GM19395 (cell line): ENCODE data around the gene FLRT2.

Experiments
- ATAC-seq: cut with Tn5 transposase; IDR thresholded peaks from one replicate; pipeline ENCODE4 v1.9.1; 2021; ENCODE audit warnings: mild to moderate bottlenecking, moderate library complexity; ENCODE audit not compliant: unreplicated experiment

The FLRT2 gene

GRCh38 chr14:85594217-85594616, 64.3 kb downstream of the FLRT2 start:
- no peak for ATAC-seq

- no peak for ATAC-seq
Measured at GRCh38 chr14:85595981-85596380, 66.0 kb downstream of the FLRT2 start.

- no peak for ATAC-seq
Measured at GRCh38 chr14:85596562-85596961, 66.6 kb downstream of the FLRT2 start.

- no peak for ATAC-seq
Measured at GRCh38 chr14:85597701-85598100, 67.8 kb downstream of the FLRT2 start.

- ATAC-seq, result no peak
Measured at GRCh38 chr14:85599939-85600338, 70.0 kb downstream of the FLRT2 start.

- ATAC-seq, result no peak
Measured at GRCh38 chr14:85601246-85601645, 71.3 kb downstream of the FLRT2 start.

DNA sequence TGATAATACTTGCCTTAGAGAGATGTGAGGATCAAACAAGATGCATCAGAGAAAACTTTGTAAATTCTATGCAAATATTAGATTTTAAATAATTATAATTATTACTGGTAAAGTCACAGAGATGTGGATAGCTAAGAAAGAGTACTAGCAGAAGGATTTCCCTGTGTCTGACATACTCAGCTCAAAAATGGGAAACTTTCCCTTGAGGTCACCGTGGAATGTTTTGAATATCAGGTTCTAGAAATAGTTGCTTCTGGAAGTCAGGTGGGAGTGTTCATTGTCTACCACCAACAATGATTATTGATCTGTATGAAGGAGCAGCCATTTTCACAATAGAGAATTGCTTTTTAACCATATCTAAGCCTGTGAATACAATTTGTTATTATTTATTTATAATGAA, 71.7 kb downstream of the FLRT2 start:
- ATAC-seq, result no peak

DNA sequence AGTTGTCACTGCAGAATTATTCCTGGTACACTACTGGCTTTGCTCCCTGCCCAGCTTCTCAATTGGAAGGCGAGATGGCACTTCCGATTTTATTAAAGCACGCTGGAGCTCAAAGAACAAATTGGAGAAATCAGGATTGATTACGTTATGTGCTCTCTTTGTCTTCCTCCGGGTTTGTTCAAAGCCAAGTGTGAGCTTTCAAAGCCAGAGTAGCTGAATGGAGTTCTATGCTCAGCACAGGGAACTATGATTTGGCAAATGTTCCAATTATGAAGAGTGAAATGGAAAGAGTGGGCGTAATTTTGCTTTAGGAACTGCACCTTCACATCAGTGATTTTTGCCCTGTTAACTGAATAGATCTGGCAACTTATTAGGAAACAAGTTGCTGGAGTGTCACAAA, 72.4 kb downstream of the FLRT2 start:
- no peak for ATAC-seq

DNA sequence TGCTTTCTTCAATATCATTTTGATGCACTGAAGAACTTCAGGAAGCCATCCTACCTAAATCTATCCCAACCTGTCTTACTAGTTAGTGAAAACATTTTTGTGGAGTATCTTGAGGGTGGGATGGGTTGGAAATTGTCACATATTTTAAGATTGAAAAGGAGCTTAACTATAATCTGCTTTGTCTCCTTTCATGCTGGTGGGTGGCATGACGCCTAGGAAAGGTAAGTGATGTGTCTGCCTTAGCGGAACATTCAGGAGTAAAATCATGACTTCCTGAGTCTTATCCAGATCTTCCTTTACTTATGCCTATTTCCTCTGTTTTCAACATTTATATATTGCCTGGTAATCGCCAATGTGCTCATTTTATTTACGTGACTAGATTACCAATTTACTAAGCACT, 74.1 kb downstream of the FLRT2 start:
- ATAC-seq, result no peak

DNA sequence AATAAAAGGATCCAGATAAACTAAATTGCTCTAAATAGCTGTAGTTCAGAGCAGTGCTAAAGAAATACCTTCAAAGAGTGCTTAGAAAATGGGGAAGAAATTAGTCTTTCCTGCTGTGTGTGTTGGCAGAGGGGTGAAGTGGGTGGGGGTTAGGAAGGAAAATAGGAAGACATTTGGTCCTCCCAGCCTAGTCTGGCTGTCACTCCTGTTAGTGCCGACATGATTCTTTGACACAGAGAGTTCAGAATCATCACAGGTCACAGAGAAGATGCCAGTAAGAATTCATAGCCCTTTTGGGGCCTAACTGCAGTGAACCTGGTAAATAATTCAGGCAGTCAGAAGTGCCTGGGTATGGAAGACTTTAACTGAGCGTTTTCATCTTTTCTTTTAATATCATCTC, 74.8 kb downstream of the FLRT2 start:
- ATAC-seq, result no peak

DNA sequence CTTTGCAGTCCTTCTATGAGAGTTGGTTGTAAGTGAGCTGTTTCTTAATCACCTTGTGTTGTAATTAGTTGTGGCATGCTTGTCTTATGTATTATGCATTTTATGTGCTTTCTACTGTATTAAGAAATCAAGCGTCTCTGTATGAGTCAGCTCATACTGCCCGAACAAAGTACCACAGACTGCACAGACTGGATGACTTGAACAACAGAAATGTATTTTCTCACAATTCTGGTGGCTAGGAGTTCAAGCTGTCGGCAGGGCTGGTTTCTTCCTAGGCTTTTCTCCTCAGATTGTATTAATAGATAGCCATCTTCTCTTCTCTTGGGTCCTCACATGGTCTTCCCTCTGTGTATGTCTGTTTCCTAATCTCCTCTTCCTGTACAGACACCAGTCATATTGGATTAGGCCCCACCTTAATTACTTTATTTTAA, 77.7 kb downstream of the FLRT2 start:
- ATAC-seq, result no peak

DNA sequence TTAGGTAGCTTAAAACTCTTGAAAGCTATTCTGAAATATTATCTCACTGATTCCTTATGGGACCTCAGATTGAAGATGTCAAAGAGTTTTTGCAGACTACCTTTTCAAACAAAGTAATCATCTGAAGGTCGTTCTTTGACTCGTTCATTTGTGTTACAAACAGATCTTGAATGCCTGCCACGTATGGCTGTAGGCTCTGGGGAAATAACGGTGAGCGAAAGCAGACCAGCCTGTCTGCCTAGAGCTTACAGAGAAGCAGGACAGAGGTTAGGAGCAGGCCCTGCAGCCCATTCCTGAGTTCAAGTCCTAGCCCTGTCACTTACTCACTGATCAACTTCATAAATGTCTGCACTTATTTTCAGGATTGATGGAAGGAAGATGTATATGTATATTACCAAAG, 83.6 kb downstream of the FLRT2 start:
- ATAC-seq, result no peak

GRCh38 chr14:85616386-85616885, 86.5 kb downstream of the FLRT2 start:
- ATAC-seq, result no peak

GRCh38 chr14:85616886-85617285, 86.9 kb downstream of the FLRT2 start:
- ATAC-seq, result no peak

- no peak for ATAC-seq
Measured at GRCh38 chr14:85617791-85618190, 87.8 kb downstream of the FLRT2 start.

GRCh38 chr14:85618390-85618789, 88.4 kb downstream of the FLRT2 start:
- no peak for ATAC-seq

DNA sequence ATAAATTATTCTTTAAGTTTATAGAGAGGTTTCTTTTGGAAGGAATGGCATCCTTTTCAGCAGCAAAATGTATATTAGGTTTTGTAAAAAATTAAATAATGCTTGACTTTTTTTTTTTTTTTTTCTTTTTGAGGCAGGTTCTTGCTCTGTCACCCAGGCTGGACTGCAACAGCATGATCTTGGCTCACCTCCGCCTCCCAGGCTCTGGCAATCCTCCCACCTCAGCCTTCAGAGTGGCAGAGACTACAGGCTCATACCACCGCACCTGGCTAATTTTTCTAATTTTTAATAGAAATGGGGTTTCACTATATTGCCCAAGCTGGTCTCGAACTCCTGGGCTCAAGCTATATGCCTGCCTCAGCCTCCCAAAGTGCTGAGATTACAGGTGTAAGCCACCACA, 89.0 kb downstream of the FLRT2 start:
- ATAC-seq, result no peak

- ATAC-seq, result no peak
Measured at GRCh38 chr14:85619851-85620250, 89.9 kb downstream of the FLRT2 start.

- no peak for ATAC-seq
Measured at GRCh38 chr14:85620947-85621346, 91.0 kb downstream of the FLRT2 start.

- ATAC-seq, result no peak
Measured at GRCh38 chr14:85622106-85622505, 92.2 kb downstream of the FLRT2 start.

- ATAC-seq, result no peak
Measured at GRCh38 chr14:85622986-85623685, 93.2 kb downstream of the FLRT2 start.

DNA sequence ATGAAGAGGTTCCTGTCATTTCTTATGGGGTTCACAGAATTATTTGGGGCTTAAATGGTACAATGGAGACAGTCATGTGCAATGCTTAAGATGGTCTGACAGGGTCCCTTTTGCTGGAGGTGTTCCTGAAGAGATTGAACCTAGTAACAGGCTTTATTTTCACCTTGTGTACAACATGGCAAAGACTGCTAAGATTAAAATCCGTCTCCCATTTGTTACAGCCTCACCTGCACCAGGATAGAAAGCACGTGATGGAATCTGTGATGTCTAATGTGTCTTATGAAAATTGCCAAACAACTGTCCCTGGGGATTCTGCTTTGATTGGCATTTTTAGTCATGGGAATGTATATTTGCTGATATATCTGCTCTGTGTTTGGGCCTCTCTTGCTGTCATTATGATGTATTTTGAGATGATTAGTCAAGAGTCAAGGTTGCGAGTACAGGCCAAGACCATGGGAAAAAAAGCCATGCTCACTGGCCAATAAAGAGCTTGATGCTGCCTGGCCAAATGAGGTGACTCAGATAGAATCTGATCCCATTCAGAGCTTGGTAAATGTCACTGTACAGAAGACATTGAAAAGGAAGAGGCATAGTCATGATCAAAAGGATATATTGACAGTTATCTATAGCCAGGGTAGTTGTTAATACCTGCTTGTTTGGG, 96.1 kb downstream of the FLRT2 start:
- no peak for ATAC-seq

GRCh38 chr14:85634205-85634604, 104.3 kb downstream of the FLRT2 start:
- ATAC-seq, result no peak
